GM12874 (cell line): ENCODE data around the gene CFAP61.

Experiments
- CTCF ChIP-seq: IDR thresholded peaks from 2 replicates; pipeline ENCODE4 v1.5.1; 2011; ENCODE audit warnings: low read depth, mild to moderate bottlenecking, control low read depth, low read length, moderate library complexity; ENCODE audit not compliant: insufficient read depth

Gene CFAP61

GRCh38 chr20:20070871-20071726 is 18.8 kb downstream of the CFAP61 start:
- TF ChIP-seq CTCF = no peak

- TF ChIP-seq CTCF = no peak
Measured at GRCh38 chr20:20073801-20074371, 21.6 kb downstream of the CFAP61 start.

- TF ChIP-seq CTCF = no peak
Measured at GRCh38 chr20:20075032-20075431, 22.7 kb downstream of the CFAP61 start.

- TF ChIP-seq CTCF = no peak
Measured at GRCh38 chr20:20076297-20077065, 24.1 kb downstream of the CFAP61 start.

GRCh38 chr20:20078041-20078440 is 25.7 kb downstream of the CFAP61 start:
- TF ChIP-seq CTCF = no peak

- TF ChIP-seq CTCF = no peak
Measured at GRCh38 chr20:20079102-20079784, 26.9 kb downstream of the CFAP61 start.

- peak; percentile 25; the same call in 1 of the 2 replicates for TF ChIP-seq CTCF
Measured at GRCh38 chr20:20083807-20084206, 31.5 kb downstream of the CFAP61 start.
